HG02884 (cell line): Measurements from ENCODE around the gene VTN.

Source experiments
- ATAC-seq: cut with Tn5 transposase; IDR thresholded peaks from one replicate; pipeline ENCODE4 v1.9.1; 2021; ENCODE audit warnings: mild to moderate bottlenecking, moderate library complexity; ENCODE audit not compliant: unreplicated experiment

VTN gene

GRCh38 chr17:28369684-28370034 is 448 bp downstream of the VTN start:
- no peak for ATAC-seq

GRCh38 chr17:28368915-28369683 is 1.0 kb downstream of the VTN start:
- ATAC-seq, result no peak

- no peak for ATAC-seq
Observed at GRCh38 chr17:28368306-28368831, 1.7 kb downstream of the VTN start.

GRCh38 chr17:28367641-28368305 is 2.3 kb downstream of the VTN start:
- no peak for ATAC-seq

- no peak for ATAC-seq
Observed at GRCh38 chr17:28366605-28367004, 3.5 kb downstream of the VTN start.

GRCh38 chr17:28365487-28365886 is 4.6 kb downstream of the VTN start:
- ATAC-seq, result no peak

- no peak for ATAC-seq
Observed at GRCh38 chr17:28364665-28365363, 5.3 kb downstream of the VTN start, which contains the start of gene SEBOX. SEBOX (minus strand) TSS chr17:28365199; CDS start chr17:28365151, 48 bp downstream.

GRCh38 chr17:28363776-28364650 is 6.1 kb downstream of the VTN start:
- ATAC-seq, result no peak

GRCh38 chr17:28363186-28363585 is 6.9 kb downstream of the VTN start:
- no peak for ATAC-seq

- ATAC-seq, result no peak
Observed at GRCh38 chr17:28357901-28358197, 12.3 kb downstream of the VTN start.

GRCh38 chr17:28357061-28357900 is 12.8 kb downstream of the VTN start, which contains the start of gene POLDIP2:
POLDIP2 (minus strand) TSS chr17:28357527; CDS start chr17:28357448, 79 bp downstream.
- peak; percentile 91 for ATAC-seq

- ATAC-seq, result no peak
Observed at GRCh38 chr17:28350271-28350670, 19.8 kb downstream of the VTN start.

- ATAC-seq, result no peak
Observed at GRCh38 chr17:28348979-28349378, 21.1 kb downstream of the VTN start.

- ATAC-seq, result no peak
Observed at GRCh38 chr17:28347261-28347891, 22.7 kb downstream of the VTN start.

GRCh38 chr17:28346746-28347246 is 23.3 kb downstream of the VTN start:
- ATAC-seq, result no peak

- ATAC-seq, result no peak
Observed at GRCh38 chr17:28346199-28346580, 23.9 kb downstream of the VTN start.

GRCh38 chr17:28345419-28346198 is 24.5 kb downstream of the VTN start:
- no peak for ATAC-seq

GRCh38 chr17:28344435-28344901 is 25.6 kb downstream of the VTN start:
- no peak for ATAC-seq
